Mononuclear cell (primary cell): ENCODE results near the gene PDLIM7. TPM values are rescaled to one million over a fixed set of nuclear protein-coding genes. Genes with fewer than 3 reads are reported as not detected.

Source experiments
- H3K27me3 ChIP-seq: 2 replicates; pipeline ENCODE4 v1.6.0; 2011; ENCODE audit warnings: low read length, control low read depth; ENCODE audit not compliant: insufficient read depth
- H3K4me1 ChIP-seq: 2 replicates; pipeline ENCODE4 v1.5.1; 2011; ENCODE audit warnings: mild to moderate bottlenecking, low read length, control low read depth; ENCODE audit not compliant: insufficient read depth
- H3K4me3 ChIP-seq: 2 replicates; pipeline ENCODE4 v1.5.1; 2011; ENCODE audit warnings: mild to moderate bottlenecking, low read length, moderate library complexity
- H3K9me3 ChIP-seq: 2 replicates; pipeline ENCODE4 v1.5.1; 2011; ENCODE audit warnings: low read depth, mild to moderate bottlenecking, control low read depth, low read length
- total RNA-seq: library from RNA; depleted of rRNA; stranded (reverse); fragments of >200 nt; gene quantifications from one replicate; pipeline ENCODE4 v1.2.3, GENCODE V29; 2012

PDLIM7 gene
- total RNA-seq, 1 donor, result 19.9 TPM

GRCh38 chr5:177456976-177457851 is 40.2 kb downstream of the PDLIM7 start:
- H3K4me1 ChIP-seq, result peaks cover 53% of the 10 kb centered on the region
- H3K27me3 ChIP-seq, result no peaks in the 10 kb centered on the region
- no peak overlapping the region for H3K4me3 ChIP-seq
- no peaks in the 10 kb centered on the region for H3K9me3 ChIP-seq

GRCh38 chr5:177456591-177456964 is 40.8 kb downstream of the PDLIM7 start:
- Histone ChIP-seq H3K4me1 (peaks cover 47% of the 10 kb centered on the region), H3K4me3 (no peak overlapping the region), H3K27me3 (no peaks in the 10 kb centered on the region), H3K9me3 (no peaks in the 10 kb centered on the region)

GRCh38 chr5:177455661-177456590 is 41.5 kb downstream of the PDLIM7 start:
- Histone ChIP-seq H3K4me3 (peak overlapping the region; percentile 57), H3K27me3 (no peaks in the 10 kb centered on the region)

GRCh38 chr5:177455036-177455660 is 42.3 kb downstream of the PDLIM7 start:
- H3K27me3 ChIP-seq, result no peaks in the 10 kb centered on the region
- H3K9me3 ChIP-seq, result no peaks in the 10 kb centered on the region
- peak overlapping the region; percentile 57 for H3K4me3 ChIP-seq
- peaks cover 44% of the 10 kb centered on the region for H3K4me1 ChIP-seq

More at GRCh38 chr5:177455661-177456590, 41.5 kb downstream of the PDLIM7 start:
- H3K9me3 ChIP-seq, result no peaks in the 10 kb centered on the region
- H3K4me1 ChIP-seq, result peaks cover 44% of the 10 kb centered on the region

- peak overlapping the region; percentile 57 for H3K4me3 ChIP-seq
Measured at GRCh38 chr5:177454397-177455035, 42.9 kb downstream of the PDLIM7 start.

GRCh38 chr5:177453852-177454396 is 43.5 kb downstream of the PDLIM7 start:
- H3K9me3 ChIP-seq, result no peaks in the 10 kb centered on the region
- peaks cover 44% of the 10 kb centered on the region for H3K4me1 ChIP-seq
- H3K4me3 ChIP-seq, result peak overlapping the region; percentile 25
- H3K27me3 ChIP-seq, result no peaks in the 10 kb centered on the region

More at GRCh38 chr5:177454397-177455035, 42.9 kb downstream of the PDLIM7 start:
- Histone ChIP-seq H3K4me1 (peaks cover 44% of the 10 kb centered on the region), H3K9me3 (no peaks in the 10 kb centered on the region), H3K27me3 (no peaks in the 10 kb centered on the region)

GRCh38 chr5:177452688-177453638 is 44.4 kb downstream of the PDLIM7 start:
- peaks cover 4% of the 10 kb centered on the region for H3K27me3 ChIP-seq
- no peaks in the 10 kb centered on the region for H3K9me3 ChIP-seq
- no peak overlapping the region for H3K4me3 ChIP-seq
- H3K4me1 ChIP-seq, result peaks cover 52% of the 10 kb centered on the region

GRCh38 chr5:177450667-177451424 is 46.6 kb downstream of the PDLIM7 start:
- Histone ChIP-seq H3K27me3 (peaks cover 4% of the 10 kb centered on the region), H3K9me3 (no peaks in the 10 kb centered on the region), H3K4me3 (no peak overlapping the region), H3K4me1 (peaks cover 48% of the 10 kb centered on the region)

GRCh38 chr5:177449140-177450061 is 48.0 kb downstream of the PDLIM7 start:
- H3K9me3 ChIP-seq, result no peaks in the 10 kb centered on the region
- H3K27me3 ChIP-seq, result peaks cover 4% of the 10 kb centered on the region
- H3K4me1 ChIP-seq, result peaks cover 51% of the 10 kb centered on the region
- no peak overlapping the region for H3K4me3 ChIP-seq

- H3K4me1 ChIP-seq, result peaks cover 45% of the 10 kb centered on the region
- peaks cover 4% of the 10 kb centered on the region for H3K27me3 ChIP-seq
- no peaks in the 10 kb centered on the region for H3K9me3 ChIP-seq
- no peak overlapping the region for H3K4me3 ChIP-seq
Measured at GRCh38 chr5:177448244-177448950, 49.0 kb downstream of the PDLIM7 start.

- H3K4me3 ChIP-seq, result no peak overlapping the region
- H3K4me1 ChIP-seq, result peaks cover 43% of the 10 kb centered on the region
- H3K9me3 ChIP-seq, result no peaks in the 10 kb centered on the region
- H3K27me3 ChIP-seq, result peaks cover 4% of the 10 kb centered on the region
Measured at GRCh38 chr5:177447611-177448243, 49.7 kb downstream of the PDLIM7 start.
